ENCODE data around the gene RDH11.

RDH11 gene

GRCh38 chr14:67645414-67645813, 50.1 kb downstream of the RDH11 start:
- no peak for DNase-seq (ENCODE audit: low read depth)

GRCh38 chr14:67644428-67644827, 51.1 kb downstream of the RDH11 start:
- no peak for DNase-seq (ENCODE audit: low read depth)

GRCh38 chr14:67643713-67644112, 51.9 kb downstream of the RDH11 start:
- DNase-seq (ENCODE audit: low read depth) = no peak

GRCh38 chr14:67641902-67642749, 53.4 kb downstream of the RDH11 start:
- DNase-seq (ENCODE audit: low read depth) = no peak

- no peak for DNase-seq (ENCODE audit: low read depth)
These were observed 54.1 kb downstream of the RDH11 start for GRCh38 chr14:67641480-67641879.

GRCh38 chr14:67638642-67639041, 56.9 kb downstream of the RDH11 start:
- DNase-seq (ENCODE audit: low read depth) = no peak

GRCh38 chr14:67636361-67636919, 59.1 kb downstream of the RDH11 start:
- DNase-seq (ENCODE audit: low read depth) = no peak

- no peak for DNase-seq (ENCODE audit: low read depth)
These were observed 62.0 kb downstream of the RDH11 start for GRCh38 chr14:67633451-67634147.

GRCh38 chr14:67630938-67631337, 64.6 kb downstream of the RDH11 start:
- DNase-seq (ENCODE audit: low read depth) = no peak

- no peak for DNase-seq (ENCODE audit: low read depth)
These were observed 65.4 kb downstream of the RDH11 start for GRCh38 chr14:67630186-67630585.

GRCh38 chr14:67627519-67627918, 68.0 kb downstream of the RDH11 start:
- no peak for DNase-seq (ENCODE audit: low read depth)
